HG03432 (cell line): Measurements from ENCODE around the gene UBE2R2.
"Not testable (repeated sequence)": the region's sequence is repeated elsewhere in the genome, so short reads cannot be mapped to it uniquely, and the experiment has no call there.

ENCODE experiments used
- ATAC-seq: cut with Tn5 transposase; IDR thresholded peaks from one replicate; pipeline ENCODE4 v1.9.1; 2021; ENCODE audit warnings: mild to moderate bottlenecking, moderate library complexity; ENCODE audit not compliant: unreplicated experiment

Gene UBE2R2

DNA sequence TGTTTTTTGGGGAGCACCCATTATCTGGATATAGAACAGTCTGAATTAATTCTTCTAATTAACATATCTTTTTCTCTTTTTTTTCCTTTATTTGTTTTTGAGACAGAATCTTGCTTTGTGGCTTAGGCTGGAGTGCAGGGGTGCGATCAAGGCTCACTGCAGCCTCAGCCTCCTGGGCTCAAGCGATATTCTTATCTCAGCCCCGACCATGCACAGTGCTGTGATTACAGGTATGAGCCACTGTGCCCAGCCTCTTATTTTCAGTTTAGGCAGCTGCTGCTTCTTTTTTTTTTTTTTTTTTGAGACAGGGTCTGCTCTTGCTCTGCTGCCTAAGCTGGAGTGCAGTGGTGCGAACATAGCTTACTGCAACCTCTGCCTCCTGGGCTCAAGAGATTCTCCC is 20.2 kb downstream of the UBE2R2 start:
- no peak for ATAC-seq

DNA sequence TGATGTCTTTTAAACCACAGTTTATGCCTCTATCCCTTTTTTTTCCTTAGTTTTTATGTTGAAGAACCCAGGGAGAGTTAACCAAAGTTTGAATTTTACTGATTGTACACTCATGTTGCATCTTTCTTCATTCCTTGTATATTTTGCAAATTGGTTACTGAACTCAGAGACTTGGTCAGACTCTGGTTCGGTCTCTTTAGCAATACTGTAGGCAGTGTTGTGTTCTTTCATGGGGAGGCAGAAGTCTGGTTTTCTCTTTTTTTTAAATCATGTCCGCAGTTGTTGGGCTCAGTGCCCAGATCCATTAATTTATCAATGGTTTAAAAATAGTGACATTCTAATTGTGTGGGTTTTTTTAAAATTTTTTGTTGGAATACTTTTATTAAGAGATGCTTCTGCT is 23.4 kb downstream of the UBE2R2 start:
- ATAC-seq = no peak

DNA sequence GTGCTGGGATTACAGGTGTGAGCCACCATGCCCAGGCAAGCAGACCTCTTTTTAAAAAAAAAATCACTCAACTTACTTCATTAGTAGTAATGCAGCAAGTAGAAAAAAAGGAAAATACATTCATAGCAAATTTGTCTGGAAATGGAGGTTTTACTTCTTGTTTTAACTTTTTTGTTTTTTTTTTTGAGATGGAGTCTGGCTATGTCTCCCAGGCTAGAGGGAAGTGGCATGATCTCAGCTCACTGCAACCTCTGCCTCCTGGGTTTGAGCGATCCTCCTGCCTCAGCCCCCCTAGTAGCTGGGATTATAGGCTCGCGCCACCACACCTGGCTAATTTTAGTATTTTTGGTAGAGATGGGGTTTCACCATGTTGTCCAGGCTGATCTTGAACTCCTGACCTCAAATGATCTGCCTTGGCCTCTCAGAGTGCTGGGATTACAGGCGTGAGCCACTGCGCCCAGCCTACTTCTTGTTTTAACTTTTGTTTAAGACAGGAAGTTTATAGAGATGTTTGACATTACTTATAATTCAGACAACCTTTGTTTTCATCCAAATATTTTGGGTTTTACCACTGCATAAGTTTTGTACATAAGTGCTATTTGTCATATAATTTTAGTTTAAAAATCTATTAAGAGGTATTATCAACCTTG is 26.5 kb downstream of the UBE2R2 start:
- ATAC-seq = no peak

DNA sequence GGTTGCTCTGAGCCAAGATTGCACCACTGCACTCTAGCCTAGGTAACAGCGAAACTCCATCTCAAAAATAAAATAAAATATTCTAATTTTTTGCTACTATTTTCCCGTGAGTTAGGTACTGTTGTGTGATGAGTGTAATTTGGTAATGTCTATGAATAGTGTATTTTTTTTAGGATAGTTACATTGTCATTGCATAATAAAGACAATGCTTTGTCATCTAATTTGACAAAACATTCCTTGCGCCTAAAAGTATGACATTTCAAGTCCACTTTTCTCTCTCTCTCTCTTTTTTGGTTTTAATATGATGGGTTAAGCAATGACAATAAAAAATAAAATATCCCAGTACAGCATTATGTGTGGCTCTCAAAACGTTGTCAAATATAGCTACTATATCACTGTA is 29.3 kb downstream of the UBE2R2 start:
- no peak for ATAC-seq

DNA sequence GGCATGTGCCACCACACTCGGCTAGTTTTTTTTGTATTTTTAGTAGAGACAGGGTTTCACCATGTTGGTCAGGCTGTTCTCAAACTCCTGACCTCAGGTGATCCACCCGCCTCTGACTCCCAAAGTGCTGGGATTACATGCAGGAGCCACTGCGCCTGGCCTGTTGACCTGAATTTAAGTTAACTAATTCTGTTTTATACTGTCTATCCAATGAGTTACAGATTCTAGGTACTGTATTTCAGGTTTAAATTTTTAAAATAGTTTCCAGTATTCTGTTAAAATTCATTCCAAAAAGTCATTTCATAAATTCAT is 30.9 kb downstream of the UBE2R2 start:
- ATAC-seq = not testable (repeated sequence)

DNA sequence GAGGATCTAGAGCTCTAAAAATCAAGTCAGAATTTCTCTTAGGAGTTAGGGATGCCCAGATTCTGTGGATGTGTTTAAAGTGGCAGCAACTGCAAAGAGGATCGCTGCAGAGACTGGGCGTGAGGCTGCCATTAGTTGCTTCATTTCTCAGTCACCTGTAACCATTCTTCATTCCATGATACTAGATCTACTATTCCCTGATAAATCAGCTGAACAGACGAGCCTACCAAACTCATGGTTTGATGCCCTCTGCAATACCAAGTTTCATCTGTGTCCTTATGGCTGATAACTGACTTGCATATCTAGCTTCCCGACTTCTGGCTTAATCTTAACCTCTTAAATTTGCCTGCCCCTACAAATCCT is 33.3 kb downstream of the UBE2R2 start:
- ATAC-seq = no peak

DNA sequence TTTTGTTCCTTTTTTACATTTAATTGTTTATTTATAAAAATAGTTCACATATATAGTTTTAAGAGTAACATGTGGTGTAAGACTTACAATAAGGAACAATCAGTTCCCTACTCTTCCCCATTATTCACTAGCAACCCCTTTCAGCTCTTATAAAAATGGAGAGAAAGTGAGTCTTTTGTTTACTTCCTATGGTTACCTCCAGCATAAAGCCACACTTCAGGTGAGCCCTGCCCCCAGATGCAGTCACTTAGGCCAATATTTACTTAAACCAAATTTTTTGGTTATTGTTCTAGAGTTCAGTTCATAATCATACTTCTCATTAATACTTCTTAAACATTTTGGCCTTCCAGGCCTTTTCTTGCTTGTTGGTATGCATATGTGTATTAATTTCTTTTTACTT is 33.7 kb downstream of the UBE2R2 start:
- no peak for ATAC-seq

DNA sequence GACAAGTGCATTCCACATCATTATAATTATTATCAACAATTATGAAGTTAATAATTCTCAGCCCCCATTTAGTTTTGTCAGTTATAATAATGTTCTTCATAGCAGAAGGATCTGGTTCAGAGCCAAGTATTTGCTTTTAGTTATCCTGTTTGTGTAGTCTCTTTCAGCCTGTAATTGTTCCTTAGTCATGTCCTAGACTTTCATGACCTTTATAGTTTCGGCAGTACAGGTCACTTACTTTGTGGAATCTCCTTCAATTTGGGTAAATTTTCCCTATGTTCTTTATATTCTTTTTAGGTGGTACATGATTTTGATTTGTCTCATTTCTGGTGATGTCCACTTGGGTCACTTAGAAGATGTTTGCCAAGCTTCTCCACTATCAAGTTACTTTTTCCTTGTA is 34.3 kb downstream of the UBE2R2 start:
- ATAC-seq = no peak

DNA sequence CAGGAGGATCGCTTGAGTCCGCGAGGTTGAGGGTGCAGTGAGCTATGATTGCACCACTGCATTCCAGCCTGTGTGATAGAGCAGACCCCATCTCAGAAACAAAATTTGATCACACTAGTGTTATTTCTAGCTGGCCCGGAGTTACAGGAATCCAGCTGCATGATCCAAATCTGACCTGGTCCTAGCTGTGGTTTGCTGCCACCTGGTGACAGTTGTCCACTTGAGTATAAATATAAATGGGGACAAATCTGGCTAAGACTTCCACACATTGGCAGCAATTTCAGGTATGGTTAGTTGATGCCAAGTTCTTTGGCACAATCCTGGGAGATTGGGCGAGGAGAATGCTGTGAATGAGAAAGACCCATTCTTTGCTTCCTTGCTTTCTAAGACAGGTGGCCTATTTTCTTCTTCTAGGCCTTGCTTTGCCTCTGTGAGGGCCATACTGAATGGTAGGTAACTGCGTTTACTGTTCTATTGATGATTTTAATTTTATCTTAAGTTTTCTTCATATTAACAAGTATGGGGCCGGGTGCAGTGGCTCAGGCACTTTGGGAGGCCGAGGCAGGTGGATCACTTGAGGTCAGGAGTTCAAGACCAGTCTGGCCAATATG is 35.4 kb downstream of the UBE2R2 start:
- no peak for ATAC-seq

DNA sequence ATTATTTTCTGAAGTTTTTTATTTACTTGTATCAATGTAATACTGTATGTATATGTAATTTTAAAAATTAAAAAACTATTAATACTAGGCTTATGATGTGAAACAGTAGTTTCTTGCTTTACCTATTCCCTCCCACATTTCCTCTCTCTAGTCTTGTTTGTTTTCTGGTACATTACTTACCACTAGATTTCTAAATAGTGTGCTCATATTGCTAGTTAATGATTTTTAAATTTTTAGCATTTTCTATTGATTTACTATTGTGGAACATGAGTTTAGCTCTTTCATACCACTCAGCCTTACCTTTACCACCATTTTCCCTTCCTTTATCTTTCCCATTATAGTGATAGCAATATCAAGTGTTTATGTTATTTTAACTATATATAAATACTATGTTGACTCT is 39.3 kb downstream of the UBE2R2 start:
- no peak for ATAC-seq

DNA sequence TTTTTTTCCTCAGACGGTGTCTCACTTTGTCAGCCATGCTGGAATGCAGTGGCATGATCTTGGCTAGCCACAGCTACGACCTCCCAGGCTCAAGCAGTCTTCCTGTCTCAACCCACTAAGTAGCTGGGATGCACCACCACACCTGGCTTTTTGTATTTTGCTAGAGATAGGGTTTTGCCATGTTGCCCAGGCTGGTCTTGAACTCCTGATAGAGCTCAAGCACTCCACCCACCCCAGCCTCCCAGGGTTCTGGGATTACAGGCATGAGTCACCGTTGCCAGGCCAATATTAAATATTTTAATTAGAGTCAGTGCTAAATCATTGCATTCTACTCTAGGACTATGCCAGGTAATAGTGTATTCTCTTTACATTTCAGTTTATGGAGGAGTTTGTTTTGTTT is 41.5 kb downstream of the UBE2R2 start:
- no peak for ATAC-seq

DNA sequence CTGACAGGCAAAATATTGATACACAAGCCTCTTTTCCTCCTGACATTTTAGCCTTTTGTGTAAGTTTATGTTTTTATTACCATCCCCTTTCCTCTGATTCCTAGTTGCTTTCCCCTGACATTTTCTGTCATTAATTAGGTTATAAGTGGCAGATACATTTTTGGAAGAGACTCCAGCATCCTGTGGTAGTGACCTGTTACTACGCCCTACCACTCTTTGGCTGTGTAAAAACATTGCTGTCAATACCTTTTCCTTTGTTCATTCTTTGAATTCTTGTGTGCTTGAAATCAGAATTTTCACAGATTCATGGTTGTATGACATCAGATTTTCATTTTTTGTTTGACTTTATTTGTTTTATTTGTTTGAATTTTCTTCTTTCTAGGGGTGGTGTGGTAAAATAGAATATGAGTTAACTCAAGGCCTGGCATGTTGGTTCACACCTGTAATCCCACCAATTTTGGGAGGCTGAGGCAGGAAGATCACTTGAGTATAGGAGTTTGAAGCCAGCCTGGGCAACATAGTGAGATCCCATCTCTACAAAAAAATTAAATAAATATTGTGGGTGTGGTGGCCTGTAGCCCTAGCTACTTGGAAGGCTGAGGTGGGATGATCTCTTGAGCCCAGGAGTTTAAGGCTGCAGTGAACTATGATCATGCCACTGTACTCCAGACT is 43.4 kb downstream of the UBE2R2 start:
- ATAC-seq = no peak

DNA sequence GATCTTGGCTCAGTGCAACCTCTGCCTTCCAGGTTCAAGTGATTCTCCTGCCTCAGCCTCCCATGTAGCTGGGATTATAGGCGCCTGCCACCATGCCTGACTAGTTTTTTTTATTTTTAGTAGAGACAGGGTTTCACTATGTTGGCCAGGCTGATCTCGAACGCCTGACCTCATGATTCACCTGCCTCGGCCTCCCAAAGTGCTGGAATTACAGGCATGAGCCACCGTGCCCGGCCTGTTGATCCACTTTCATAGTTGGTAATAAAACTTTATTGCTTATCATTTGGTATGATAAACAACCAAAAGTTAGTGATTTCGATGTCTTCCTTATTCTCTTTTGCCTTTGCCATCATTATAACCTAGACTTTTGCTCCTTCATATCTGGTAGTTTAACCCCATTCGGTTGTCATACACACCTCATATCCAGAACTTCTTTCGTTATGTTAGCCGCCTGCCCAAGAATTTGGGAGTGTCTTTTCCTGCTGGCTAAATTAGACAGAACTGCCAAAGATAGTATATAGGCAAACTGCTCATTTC is 45.0 kb downstream of the UBE2R2 start:
- no peak for ATAC-seq

DNA sequence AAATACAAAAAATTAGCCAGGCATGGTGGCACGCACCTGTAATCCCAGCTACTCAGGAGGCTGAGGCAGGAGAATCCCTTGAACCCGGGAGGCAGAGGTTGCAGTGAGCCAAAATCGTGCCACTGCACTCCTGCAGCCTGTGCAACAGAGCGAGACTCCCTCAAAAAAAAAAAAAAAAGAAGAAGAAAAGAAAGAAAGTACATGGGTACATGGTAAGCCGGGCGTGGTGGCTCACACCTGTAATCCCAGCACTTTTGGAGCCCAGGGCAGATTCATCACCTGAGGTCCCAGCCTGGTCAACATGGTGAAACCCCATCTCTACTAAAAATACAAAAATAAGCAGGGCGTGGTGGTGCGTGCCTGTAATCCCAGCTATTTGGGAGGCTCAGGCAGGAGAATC is 46.1 kb downstream of the UBE2R2 start:
- ATAC-seq = not testable (repeated sequence)

DNA sequence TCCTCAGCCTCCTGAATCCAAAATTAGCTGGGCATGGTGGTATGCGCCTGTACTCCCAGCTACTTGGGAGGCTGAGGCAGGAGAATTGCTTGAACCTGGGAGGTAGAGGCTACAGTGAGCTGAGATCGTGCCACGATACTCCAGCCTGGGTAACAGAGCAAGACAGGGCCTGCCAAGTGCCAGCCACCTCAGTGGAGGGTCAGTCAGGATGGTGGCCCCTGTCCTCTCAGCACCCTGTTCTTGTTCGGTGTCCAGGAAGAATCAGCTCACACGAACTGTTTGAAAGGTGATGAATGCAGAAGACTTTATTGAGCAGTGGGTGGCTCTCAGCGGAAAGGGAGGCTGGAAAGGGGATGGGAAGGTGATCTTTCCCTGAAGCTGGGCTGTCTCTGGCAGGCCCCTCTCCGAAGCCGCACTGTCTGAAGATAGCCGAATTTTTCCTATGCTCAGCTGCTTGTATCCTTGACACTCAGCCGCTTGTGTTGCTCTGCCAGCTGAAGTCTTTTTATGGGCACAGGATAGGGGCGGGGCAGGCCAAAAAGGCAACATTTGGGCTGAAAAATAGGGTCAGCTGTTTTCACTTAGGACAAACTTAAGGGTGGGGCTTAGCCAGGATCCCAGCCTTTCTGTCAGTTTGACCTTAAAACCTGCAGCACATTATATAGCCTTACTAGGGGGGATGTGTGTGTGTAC is 50.9 kb downstream of the UBE2R2 start:
- ATAC-seq = no peak

DNA sequence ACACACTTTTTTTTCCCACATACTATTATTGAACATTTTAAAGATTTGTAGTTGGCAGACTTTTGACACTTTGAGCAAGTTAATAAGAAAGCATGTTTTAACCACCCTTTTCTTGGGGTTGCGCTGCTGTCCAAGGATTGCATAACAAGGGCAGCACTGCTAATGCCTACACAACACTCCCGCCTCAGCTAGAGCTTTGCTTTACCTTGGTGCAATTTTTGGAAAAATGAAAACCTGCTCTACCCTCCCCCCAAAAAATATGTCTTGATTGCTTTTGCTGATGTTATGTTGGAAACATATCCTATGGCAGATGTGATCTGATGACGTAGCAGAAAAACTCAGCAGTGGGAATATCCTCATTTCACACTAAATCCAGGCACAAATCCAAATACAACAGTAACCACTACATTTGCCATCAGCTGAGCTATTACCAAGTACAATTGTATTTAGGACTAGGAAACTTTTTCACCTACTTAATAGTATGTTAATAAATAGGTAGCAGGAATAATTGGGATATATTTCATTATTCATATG is 51.5 kb downstream of the UBE2R2 start:
- ATAC-seq = no peak

DNA sequence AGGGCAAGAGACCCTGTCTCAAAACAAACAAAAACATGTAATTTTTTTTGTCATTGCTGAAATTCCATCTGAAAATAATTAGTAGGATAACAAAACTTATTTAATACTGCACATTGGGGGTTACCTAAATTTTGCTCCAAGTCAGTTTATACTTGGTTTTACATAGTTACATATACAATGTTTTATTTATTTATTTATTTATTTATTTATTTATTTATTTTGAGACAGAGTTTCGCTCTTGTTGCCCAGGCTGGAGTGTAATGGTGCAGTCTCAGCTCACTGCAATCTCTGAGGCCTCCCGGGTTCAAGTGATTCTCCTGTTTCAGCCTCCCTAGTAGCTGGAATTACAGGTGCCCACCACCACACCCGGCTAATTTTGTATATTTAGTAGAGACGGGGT is 52.3 kb downstream of the UBE2R2 start:
- ATAC-seq = not testable (repeated sequence)

DNA sequence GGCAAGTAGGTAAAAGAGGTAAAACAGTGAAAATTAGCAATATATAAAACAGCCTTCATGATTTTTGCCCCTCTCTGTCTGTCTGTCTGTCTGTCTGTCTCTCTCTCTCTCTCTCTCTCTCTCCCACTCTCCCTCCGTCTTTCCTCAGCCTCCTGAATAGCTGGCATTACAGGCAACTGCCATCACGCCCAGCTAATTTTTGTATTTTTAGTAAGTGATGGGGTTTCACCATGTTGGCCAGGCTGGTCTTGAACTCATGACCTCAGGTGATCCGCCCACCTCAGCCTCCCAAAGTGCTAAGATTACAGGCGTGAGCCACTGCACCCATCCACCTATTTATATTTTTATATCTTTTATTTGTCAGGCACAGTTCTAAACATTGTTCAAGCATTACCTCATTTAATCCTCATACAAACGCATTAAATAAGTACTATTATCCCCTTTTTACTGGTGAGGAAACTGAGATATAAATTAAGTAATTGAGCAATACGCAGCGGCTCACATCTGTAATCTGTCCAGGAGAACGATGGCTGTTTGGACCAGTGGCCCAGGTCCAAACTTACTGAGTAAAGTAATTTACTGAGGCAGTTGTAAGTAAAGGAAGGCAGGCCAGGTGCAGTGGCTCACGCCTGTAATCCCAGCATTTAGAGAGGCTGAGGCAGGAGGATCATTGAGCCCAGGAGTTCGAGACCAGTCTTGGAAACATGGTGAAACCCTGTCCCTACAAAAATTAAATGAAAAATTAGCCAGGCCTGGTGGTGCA is 60.9 kb downstream of the UBE2R2 start:
- ATAC-seq = no peak

DNA sequence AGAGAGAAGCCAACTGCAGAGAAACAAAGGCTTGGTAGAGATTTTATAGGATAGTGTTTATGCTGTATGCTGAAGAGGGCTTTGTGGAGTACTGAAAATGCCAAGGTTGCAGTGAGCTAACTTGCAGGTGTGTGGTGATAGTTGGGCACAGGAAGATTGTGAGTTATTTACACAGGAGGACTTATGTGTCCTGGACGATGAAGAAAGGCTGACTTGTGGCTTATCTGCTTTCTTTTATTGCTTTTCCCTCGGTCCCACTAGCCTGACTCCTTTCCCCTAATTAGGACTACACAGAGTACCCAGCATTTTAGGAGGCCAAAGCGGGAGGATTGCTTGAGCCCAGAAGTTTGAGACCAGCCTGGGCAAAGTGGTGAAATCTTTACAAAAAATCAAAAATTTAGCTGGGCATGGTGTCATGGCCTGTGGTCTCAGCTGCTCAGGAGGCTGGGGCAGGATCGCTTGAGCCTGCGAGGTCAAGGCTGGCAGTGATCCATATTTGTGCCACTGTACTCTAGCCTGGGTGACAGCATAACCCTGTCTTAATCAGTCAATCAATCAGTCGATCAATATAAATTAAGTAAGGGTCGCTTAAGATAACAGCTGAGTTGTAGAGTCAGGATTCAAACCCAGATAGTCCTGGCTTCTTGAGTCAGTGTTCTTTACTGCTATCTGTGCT is 61.9 kb downstream of the UBE2R2 start:
- no peak for ATAC-seq
